Liver (tissue), 3 donors: ENCODE data around the gene CR1L.

Experiments used
- EGR1 ChIP-seq, 2 donors: IDR thresholded peaks; 2 replicates each; pipeline ENCODE4 v1.6.1; 2016 to 2018; ENCODE audit warnings: antibody characterized with exemption in 2 of 2, low read depth in 2 of 2
- FOXA1 ChIP-seq: IDR thresholded peaks from 2 replicates; pipeline ENCODE4 v1.6.1; 2016; ENCODE audit warnings: antibody characterized with exemption
- JUND ChIP-seq, 2 donors: IDR thresholded peaks; 2 replicates each; pipeline ENCODE4 v1.6.1; 2016; ENCODE audit warnings: antibody characterized with exemption in 2 of 2
- NR2F2 ChIP-seq: IDR thresholded peaks from 2 replicates; pipeline ENCODE4 v1.6.1; 2016; ENCODE audit warnings: antibody characterized with exemption
- RAD21 ChIP-seq, 2 donors: IDR thresholded peaks; 2 replicates each; pipeline ENCODE4 v1.6.1; 2016; ENCODE audit warnings: antibody characterized with exemption in 2 of 2, mild to moderate bottlenecking in 2 of 2
- RXRA ChIP-seq, 2 donors: IDR thresholded peaks; 2 replicates each; pipeline ENCODE4 v1.6.1; 2017 to 2018; ENCODE audit warnings: antibody characterized with exemption in 2 of 2, mild to moderate bottlenecking in 1 of 2
- TAF1 ChIP-seq: conservative IDR thresholded peaks from 2 replicates; pipeline ENCODE4 v1.6.1; 2016; ENCODE audit warnings: antibody characterized with exemption, mild to moderate bottlenecking
- YY1 ChIP-seq: IDR thresholded peaks from 2 replicates; pipeline ENCODE4 v1.6.1; 2016; ENCODE audit warnings: antibody characterized with exemption, mild to moderate bottlenecking
- TF ChIP-seq, protein P1 (sequence below): fragments of 150-350 bp; IDR thresholded peaks from 2 replicates; pipeline ENCODE4 v1.5.1; 2017; ENCODE audit warnings: improper control_type of control experiment, low read depth, low read length; ENCODE audit not compliant: missing input control
- TF ChIP-seq, protein P2 (sequence below): IDR thresholded peaks from 2 replicates; pipeline ENCODE4 v1.6.1; 2016; ENCODE audit warnings: antibody characterized with exemption
- TF ChIP-seq, protein P3 (sequence below): IDR thresholded peaks from 2 replicates; pipeline ENCODE4 v1.6.1; 2016; ENCODE audit warnings: antibody characterized with exemption, mild to moderate bottlenecking
- TF ChIP-seq, protein P4 (sequence below): IDR thresholded peaks from 2 replicates; pipeline ENCODE4 v1.6.1; 2016; ENCODE audit warnings: antibody characterized with exemption
- TF ChIP-seq, protein P5 (sequence below): IDR thresholded peaks from 2 replicates; pipeline ENCODE4 v1.6.1; 2016; ENCODE audit warnings: antibody characterized with exemption
- donor health status: healthy.
- donor health status: healthy.

DNA sequence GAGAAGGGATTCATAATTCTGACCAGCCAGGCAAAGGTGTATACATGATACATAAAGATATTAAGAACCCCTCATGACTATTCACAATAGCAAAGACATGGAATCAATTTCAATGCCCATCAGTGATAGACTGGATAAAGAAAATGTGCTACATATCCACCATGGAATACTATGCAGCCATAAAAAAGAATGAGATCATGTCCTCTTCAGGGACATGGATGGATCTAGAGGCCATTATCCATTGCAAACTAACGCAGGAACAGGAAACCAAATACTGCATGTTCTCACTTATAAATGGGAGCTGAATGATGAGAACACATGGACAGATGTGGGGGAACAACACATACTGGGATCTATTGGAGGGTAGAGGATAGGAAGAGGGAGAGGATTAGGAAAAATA, 21.4 kb downstream of the CR1L start:
- TF ChIP-seq, protein P1, sequence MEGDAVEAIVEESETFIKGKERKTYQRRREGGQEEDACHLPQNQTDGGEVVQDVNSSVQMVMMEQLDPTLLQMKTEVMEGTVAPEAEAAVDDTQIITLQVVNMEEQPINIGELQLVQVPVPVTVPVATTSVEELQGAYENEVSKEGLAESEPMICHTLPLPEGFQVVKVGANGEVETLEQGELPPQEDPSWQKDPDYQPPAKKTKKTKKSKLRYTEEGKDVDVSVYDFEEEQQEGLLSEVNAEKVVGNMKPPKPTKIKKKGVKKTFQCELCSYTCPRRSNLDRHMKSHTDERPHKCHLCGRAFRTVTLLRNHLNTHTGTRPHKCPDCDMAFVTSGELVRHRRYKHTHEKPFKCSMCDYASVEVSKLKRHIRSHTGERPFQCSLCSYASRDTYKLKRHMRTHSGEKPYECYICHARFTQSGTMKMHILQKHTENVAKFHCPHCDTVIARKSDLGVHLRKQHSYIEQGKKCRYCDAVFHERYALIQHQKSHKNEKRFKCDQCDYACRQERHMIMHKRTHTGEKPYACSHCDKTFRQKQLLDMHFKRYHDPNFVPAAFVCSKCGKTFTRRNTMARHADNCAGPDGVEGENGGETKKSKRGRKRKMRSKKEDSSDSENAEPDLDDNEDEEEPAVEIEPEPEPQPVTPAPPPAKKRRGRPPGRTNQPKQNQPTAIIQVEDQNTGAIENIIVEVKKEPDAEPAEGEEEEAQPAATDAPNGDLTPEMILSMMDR: no peak
- TF ChIP-seq, protein P2, sequence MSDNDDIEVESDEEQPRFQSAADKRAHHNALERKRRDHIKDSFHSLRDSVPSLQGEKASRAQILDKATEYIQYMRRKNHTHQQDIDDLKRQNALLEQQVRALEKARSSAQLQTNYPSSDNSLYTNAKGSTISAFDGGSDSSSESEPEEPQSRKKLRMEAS: no peak
- TF ChIP-seq TAF1 (no peak), RXRA (IDR thresholded peaks at IDR 0.05) (no peak), YY1 (no peak), EGR1 (IDR thresholded peaks at IDR 0.05; ENCODE audit: low read depth in 2 of 2) (no peak), JUND (IDR thresholded peaks at IDR 0.05) (no peak), RAD21 (IDR thresholded peaks at IDR 0.05) (no peak), FOXA1 (no peak), NR2F2 (no peak)
- TF ChIP-seq, protein P3, sequence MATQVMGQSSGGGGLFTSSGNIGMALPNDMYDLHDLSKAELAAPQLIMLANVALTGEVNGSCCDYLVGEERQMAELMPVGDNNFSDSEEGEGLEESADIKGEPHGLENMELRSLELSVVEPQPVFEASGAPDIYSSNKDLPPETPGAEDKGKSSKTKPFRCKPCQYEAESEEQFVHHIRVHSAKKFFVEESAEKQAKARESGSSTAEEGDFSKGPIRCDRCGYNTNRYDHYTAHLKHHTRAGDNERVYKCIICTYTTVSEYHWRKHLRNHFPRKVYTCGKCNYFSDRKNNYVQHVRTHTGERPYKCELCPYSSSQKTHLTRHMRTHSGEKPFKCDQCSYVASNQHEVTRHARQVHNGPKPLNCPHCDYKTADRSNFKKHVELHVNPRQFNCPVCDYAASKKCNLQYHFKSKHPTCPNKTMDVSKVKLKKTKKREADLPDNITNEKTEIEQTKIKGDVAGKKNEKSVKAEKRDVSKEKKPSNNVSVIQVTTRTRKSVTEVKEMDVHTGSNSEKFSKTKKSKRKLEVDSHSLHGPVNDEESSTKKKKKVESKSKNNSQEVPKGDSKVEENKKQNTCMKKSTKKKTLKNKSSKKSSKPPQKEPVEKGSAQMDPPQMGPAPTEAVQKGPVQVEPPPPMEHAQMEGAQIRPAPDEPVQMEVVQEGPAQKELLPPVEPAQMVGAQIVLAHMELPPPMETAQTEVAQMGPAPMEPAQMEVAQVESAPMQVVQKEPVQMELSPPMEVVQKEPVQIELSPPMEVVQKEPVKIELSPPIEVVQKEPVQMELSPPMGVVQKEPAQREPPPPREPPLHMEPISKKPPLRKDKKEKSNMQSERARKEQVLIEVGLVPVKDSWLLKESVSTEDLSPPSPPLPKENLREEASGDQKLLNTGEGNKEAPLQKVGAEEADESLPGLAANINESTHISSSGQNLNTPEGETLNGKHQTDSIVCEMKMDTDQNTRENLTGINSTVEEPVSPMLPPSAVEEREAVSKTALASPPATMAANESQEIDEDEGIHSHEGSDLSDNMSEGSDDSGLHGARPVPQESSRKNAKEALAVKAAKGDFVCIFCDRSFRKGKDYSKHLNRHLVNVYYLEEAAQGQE: no peak
- TF ChIP-seq, protein P4, sequence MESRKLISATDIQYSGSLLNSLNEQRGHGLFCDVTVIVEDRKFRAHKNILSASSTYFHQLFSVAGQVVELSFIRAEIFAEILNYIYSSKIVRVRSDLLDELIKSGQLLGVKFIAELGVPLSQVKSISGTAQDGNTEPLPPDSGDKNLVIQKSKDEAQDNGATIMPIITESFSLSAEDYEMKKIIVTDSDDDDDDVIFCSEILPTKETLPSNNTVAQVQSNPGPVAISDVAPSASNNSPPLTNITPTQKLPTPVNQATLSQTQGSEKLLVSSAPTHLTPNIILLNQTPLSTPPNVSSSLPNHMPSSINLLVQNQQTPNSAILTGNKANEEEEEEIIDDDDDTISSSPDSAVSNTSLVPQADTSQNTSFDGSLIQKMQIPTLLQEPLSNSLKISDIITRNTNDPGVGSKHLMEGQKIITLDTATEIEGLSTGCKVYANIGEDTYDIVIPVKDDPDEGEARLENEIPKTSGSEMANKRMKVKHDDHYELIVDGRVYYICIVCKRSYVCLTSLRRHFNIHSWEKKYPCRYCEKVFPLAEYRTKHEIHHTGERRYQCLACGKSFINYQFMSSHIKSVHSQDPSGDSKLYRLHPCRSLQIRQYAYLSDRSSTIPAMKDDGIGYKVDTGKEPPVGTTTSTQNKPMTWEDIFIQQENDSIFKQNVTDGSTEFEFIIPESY: no peak
- TF ChIP-seq, protein P5, sequence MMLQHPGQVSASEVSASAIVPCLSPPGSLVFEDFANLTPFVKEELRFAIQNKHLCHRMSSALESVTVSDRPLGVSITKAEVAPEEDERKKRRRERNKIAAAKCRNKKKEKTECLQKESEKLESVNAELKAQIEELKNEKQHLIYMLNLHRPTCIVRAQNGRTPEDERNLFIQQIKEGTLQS: no peak
